Activated T-cell treated with anti-CD3 and anti-CD28 coated beads for 4 hours (primary cell): ENCODE measurements around the gene ZNF37A.
"Not testable (repeated sequence)": the region's sequence is repeated elsewhere in the genome, so short reads cannot be mapped to it uniquely, and the experiment has no call there.

Experiments
- DNase-seq: peaks from one replicate; pipeline ENCODE4 v3.0.0-alpha.2; 2020

Gene ZNF37A

DNA sequence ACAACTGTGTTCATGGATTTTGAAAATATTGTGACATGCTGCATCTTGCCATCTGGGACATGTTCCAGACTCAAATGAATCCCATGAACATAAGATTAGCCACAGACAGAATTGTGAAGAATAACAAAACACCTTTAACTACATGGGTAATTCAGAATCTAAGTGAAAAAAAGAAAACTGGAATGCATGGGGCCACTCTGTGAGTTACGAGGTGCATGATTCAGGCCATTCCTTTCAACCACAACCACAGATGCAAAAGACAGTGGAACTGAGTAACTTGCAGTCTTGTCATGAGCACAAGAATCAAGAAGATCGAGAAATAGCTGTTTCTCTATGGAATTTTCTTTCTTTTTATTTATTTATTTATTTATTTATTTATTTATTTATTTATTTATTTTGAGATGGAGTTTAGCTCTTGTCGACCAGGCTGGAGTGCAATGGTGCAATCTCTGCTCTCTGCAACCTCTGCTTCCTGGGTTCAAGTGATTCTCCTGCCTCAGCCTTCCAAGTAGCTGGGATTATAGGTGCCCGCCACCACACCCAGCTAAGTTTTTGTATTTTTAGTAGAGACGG lies 56.8 kb downstream of the ZNF37A start:
- DNase-seq = not testable (repeated sequence)

DNA sequence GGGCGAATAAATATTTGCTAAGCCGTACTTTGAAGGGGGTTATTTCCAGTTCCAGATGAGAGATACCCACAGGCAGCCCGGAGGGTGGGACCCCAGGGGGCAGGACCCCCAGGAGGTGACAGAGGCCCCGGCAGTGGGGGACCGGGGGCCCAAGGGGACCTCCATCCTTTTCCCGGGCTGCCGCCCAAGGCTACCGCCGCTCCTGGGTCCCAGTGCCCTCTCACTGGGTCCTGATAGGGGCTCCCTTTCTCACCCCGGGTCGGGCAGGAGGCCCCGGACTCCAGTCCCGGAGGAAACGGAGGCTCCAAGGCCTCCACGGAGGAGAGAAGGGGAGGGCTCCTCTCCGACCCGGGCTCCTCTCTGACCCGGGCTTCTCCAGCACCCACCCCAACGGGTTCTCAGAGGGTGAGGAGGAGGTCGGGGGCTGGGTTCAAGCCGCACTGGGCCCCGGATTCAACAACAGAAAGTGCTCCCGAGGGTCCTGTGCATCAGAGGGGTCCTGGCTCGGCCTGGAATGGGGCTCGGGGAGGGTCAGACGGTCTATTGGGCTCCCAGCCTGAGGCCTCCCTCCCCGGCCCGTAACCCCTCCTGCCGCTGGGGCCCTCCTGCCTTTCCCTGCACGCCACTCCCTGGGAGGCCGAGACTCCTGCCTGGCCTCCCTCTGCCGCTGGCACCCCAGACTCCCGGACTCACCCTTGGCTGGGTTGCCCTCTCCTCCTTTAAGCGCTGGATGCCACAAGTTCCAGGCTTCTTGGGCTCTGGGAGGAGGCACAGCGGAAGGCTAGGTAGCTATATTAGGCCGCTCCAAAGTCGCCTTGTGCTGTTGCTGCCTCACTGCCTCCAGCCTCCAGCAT lies 62.5 kb downstream of the ZNF37A start:
- DNase-seq = no peak

DNA sequence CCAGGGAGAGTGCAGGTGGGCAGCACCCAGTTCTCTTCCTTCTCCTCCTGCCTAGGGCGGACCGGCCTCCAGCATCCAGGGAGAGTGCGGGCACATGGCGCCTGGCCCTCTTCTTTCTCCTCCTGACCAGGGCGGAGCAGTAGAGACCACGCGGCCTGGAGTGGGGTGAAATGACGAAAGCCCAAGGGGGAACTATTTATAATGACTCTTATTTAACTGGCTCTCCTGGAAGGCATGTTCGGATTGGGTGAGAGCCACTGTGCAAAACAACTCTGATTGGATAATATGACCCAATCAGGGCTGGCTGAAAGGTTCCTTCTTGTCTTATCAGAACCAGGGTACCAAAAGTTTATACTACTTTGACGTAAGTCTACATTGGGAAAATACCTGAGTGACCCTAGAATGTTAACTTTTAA lies 63.1 kb downstream of the ZNF37A start:
- DNase-seq = no peak

DNA sequence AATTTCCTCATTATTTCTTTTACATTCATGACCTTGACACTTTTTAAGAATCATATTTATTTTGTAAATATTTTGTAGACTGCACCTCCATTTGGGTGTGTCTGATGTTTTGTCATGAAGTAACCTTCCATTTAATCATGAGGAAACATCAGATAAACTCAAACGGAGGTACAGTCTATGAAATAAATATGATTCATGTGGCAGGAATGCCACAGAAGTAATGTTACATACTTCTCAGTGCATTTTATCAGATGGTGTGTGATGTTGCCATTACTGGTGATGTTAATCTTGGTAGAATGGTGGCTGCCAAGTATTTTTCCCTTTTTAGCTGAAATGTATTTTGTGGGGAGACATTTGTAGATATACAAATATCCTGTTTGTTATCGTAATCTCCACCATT lies 64.9 kb downstream of the ZNF37A start:
- no peak for DNase-seq

DNA sequence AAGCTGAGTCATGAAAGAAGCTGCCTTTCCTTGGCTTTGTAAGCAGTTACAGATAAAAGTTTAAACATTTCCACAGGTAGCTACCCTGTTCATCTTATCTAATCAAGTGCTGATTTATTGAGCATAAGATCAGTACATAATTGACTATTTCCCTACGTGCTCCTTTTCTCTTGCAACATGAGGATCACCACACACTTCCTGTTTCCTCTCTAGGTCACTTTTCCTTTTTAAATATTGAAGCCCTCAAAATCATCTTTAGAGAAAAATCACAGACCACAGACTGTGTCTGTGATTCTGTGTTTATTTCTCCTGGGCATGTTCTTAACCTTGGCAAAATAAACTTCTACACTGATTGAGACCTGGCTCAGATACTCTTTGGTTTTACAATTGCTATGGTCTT lies 69.5 kb downstream of the ZNF37A start:
- no peak for DNase-seq

DNA sequence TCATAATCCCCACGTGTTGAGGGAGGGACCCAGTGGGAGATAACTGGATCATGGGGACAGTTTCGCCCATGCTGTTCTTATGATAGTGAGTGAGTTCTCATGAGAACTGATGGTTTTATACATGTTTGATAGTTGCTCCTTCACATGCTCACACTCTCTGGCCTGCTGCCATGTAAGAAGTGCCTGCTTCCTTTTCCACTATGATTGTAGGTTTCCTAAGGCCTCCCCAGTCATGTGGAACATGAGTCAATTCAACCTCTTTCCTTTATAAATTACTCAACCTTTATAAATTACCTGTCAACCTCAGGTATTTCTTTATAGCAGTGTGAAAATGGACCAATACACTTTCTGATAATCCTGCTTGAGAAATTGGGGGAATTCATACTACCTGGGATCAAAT lies 80.2 kb downstream of the ZNF37A start:
- no peak for DNase-seq

DNA sequence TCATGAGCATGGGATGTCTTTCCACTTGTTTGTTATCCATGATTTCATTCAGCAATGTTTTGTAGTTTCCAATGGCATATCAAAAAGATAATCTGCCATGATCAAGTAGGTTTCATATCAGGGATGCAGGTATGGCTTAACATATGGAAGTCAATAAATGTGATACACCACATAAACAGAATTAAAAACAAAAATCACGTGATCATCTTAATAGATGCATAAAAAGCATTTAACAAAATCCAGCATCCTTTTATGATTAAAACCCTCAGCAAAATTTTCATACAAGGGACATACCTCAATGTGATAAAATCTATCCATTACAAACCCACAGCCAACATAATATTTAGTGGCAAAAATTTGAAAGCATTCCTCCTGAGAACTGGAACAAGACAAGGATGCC lies 90.3 kb downstream of the ZNF37A start:
- no peak for DNase-seq
